A549 (cell line): ENCODE measurements around the gene MLXIPL.

Experiments used
- RARB ChIP-seq: fragments of 250-450 bp; sonication (Bioruptor Pico); IDR thresholded peaks from 2 replicates; pipeline ENCODE4 v1.8.0; 2021; ENCODE audit warnings: mild to moderate bottlenecking, moderate library complexity
- SREBF2 ChIP-seq: fragments of 450-650 bp; IDR thresholded peaks from 2 replicates; pipeline ENCODE4 v1.6.1; 2014; ENCODE audit warnings: mild to moderate bottlenecking, moderate library complexity

GRCh38 chr7:73669288-73669701 is 45.0 kb upstream of the MLXIPL start:
- no peak for TF ChIP-seq RARB (CRISPR knock-in tag)
- TF ChIP-seq SREBF2 = no peak
